HepG2 (cell line): ENCODE data around the gene LIPT2.

Experiments used
- CTCF ChIP-seq: sonication (generic); formaldehyde crosslinking; IDR thresholded peaks from 2 replicates; pipeline ENCODE4 v1.5.0; 2020; ENCODE audit warnings: mild to moderate bottlenecking, missing genetic modification reagents, moderate library complexity
- HDAC2 ChIP-seq: sonication (generic); formaldehyde crosslinking; IDR thresholded peaks from 2 replicates; pipeline ENCODE4 v1.4.0; 2020; ENCODE audit warnings: missing genetic modification reagents
- MAFK ChIP-seq, 2 experiments: IDR thresholded peaks in 1 of 2; conservative IDR thresholded peaks in 1 of 2; 2 replicates each; pipeline ENCODE4 v1.6.1; 2011; ENCODE audit warnings: improper control_type of control experiment in 2 of 2, low read length in 2 of 2
- POLR2A ChIP-seq, 2 experiments: IDR thresholded peaks; 2 replicates each; pipeline ENCODE4 v1.6.1; 2011; ENCODE audit warnings: low read depth in 2 of 2, low read length in 2 of 2, mild to moderate bottlenecking in 1 of 2, moderate library complexity in 1 of 2; ENCODE audit not compliant: insufficient read depth in 1 of 2
- PRDM4 ChIP-seq: sonication (generic); formaldehyde crosslinking; IDR thresholded peaks from 2 replicates; pipeline ENCODE4 v1.9.0; 2021; ENCODE audit warnings: missing genetic modification reagents, borderline replicate concordance
- RFX5 ChIP-seq: IDR thresholded peaks from 2 replicates; pipeline ENCODE4 v1.6.1; 2011; ENCODE audit warnings: low read depth, low read length, improper control_type of control experiment
- TBP ChIP-seq: sonication (generic); formaldehyde crosslinking; IDR thresholded peaks from 2 replicates; pipeline ENCODE4 v1.5.0; 2020; ENCODE audit warnings: missing genetic modification reagents
- ZNF343 ChIP-seq: sonication (generic); formaldehyde crosslinking; IDR thresholded peaks from 2 replicates; pipeline ENCODE4 v1.4.0; 2020; ENCODE audit warnings: mild to moderate bottlenecking, missing genetic modification reagents

DNA sequence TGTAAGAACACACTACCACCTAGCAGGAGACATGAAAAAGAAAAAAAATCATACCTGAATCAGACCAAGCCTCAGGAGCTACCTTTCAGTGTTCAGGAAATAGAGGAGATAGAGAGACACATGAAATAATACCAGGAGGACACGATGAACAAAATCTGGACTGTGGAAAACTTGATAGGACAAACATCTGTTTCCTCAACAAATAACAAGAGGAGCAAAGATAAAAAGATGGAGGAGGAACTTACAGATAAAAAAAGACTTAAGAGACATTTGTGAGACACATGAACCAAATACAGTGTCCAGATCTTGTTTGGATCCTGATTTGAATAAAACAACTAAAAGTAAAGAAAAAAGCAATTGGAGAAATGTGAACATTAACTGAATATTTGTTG lies 13.8 kb downstream of the LIPT2 start:
- TF ChIP-seq HDAC2 (CRISPR knock-in tag): no peak
- no peak for TF ChIP-seq POLR2A (IDR thresholded peaks at IDR 0.05; ENCODE audit: insufficient read depth in 1 of 2, low read depth in 2 of 2, low read length in 2 of 2)
- TF ChIP-seq TBP (CRISPR knock-in tag): no peak
- TF ChIP-seq RFX5: no peak
- TF ChIP-seq MAFK (conservative IDR thresholded peaks at IDR 0.05 in 1 of 2, IDR thresholded peaks at IDR 0.05 in 1 of 2; ENCODE audit: low read length in 2 of 2): no peak
- TF ChIP-seq PRDM4 (CRISPR knock-in tag): no peak
- TF ChIP-seq CTCF (CRISPR knock-in tag): no peak
- TF ChIP-seq ZNF343 (CRISPR knock-in tag): no peak
